ENCODE results near the gene PSME3.
"Not testable (repeated sequence)": the region's sequence is repeated elsewhere in the genome, so short reads cannot be mapped to it uniquely, and the experiment has no call there.

The PSME3 gene

DNA sequence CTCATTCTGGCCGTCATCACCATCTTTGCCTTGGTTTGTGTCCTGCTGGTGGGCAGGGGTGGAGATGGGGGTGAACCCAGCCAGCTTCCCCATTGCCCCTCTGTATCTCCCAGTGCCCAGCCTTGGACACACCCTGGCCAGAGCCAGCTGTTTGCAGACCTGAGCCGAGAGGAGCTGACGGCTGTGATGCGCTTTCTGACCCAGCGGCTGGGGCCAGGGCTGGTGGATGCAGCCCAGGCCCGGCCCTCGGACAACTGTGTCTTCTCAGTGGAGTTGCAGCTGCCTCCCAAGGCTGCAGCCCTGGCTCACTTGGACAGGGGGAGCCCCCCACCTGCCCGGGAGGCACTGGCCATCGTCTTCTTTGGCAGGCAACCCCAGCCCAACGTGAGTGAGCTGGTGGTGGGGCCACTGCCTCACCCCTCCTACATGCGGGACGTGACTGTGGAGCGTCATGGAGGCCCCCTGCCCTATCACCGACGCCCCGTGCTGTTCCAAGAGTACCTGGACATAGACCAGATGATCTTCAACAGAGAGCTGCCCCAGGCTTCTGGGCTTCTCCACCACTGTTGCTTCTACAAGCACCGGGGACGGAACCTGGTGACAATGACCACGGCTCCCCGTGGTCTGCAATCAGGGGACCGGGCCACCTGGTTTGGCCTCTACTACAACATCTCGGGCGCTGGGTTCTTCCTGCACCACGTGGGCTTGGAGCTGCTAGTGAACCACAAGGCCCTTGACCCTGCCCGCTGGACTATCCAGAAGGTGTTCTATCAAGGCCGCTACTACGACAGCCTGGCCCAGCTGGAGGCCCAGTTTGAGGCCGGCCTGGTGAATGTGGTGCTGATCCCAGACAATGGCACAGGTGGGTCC, 18.4 kb downstream of the PSME3 start:
- DNase-seq, result not testable (repeated sequence)

DNA sequence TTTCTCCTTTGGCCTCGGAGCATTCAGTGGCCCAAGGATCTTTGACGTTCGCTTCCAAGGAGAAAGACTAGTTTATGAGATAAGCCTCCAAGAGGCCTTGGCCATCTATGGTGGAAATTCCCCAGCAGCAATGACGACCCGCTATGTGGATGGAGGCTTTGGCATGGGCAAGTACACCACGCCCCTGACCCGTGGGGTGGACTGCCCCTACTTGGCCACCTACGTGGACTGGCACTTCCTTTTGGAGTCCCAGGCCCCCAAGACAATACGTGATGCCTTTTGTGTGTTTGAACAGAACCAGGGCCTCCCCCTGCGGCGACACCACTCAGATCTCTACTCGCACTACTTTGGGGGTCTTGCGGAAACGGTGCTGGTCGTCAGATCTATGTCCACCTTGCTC, 19.2 kb downstream of the PSME3 start:
- DNase-seq, result no peak

DNA sequence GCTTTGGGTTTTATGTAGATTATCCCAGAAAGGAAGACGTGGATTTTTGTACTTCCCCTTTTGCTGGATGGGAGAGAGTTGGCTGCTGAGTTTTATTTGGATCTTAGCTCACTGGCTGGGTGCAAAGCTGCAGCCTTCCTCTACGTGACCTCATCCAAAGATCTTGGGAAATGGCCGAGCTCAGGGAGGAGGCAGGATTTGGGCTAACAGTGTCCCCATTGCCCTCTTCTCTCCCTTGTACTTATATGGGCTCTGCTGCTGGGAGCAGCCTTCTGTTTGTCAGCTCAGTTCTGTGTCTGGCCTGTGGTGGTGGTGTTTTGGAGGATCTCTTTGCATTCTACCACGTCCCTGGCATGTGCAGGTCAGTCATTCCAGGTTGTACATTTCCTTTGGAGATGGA, 19.8 kb downstream of the PSME3 start:
- DNase-seq, result no peak

DNA sequence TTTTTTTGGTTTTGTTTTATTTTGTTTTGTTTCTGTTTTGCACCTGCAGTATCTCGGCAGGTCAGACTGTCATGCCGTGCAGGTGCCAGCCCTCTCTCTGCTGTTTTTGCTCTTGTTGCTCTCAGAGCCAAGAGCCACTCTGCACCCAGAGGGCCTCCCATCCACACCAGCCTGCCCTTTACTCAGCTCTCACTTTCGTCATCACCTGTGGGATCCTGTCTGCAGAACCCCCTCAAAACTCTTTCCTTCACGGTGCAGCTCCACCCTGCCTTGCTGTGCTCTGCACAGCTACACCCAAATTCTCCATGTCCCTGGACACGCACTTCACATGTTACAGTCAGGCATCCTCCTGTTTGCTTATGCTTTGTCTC, 20.4 kb downstream of the PSME3 start:
- DNase-seq, result no peak

DNA sequence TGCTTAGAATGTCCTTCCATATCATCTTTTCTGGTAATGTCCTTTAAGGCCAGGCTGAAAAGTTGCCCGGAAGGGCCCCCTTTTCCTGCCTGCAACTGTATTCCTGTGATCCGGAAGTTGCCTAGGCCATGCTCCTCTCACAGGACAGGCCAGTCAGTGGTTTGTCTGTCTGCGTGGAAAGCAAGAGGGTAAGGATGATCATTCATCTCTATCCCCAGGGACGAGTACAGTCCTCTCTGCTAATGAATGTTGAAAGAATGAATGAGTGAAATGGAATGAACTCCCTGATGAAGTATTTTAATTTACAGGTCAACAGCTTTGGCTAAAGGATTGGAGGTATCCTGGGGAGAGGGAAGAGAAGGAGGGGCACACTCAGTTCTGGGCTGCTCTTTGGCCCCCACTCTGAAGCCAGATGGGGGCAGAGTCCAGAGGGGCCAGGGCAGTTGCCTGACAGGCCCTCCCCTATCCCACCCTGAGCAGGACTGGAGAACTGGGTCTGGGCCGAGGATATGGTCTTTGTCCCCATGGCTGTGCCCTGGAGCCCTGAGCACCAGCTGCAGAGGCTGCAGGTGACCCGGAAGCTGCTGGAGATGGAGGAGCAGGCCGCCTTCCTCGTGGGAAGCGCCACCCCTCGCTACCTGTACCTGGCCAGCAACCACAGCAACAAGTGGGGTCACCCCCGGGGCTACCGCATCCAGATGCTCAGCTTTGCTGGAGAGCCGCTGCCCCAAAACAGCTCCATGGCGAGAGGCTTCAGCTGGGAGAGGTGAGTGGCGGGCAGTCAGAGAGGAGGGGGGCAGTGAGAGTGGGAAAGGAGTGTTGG, 21.0 kb downstream of the PSME3 start:
- DNase-seq, result no peak

DNA sequence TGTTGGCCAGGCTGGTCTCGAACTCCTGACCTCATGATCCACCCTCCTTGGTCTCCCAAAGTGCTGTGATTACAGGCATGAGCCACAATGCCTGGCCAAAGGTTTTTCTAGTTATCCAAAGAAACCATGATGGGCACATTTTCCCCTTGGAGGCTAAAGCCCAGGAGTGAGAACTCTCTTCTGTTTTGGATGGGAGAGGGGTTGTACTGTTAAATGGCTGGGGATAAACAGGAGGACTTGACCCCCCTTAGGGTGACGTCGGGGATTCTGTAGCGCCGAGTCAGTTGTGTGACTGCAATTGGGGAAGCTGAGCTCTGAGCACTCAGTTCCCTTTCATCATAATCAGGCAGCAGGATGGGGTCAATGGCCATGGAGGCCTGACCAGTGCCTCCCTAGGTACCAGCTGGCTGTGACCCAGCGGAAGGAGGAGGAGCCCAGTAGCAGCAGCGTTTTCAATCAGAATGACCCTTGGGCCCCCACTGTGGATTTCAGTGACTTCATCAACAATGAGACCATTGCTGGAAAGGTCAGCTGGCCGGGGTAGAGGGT, 21.9 kb downstream of the PSME3 start:
- no peak for DNase-seq

DNA sequence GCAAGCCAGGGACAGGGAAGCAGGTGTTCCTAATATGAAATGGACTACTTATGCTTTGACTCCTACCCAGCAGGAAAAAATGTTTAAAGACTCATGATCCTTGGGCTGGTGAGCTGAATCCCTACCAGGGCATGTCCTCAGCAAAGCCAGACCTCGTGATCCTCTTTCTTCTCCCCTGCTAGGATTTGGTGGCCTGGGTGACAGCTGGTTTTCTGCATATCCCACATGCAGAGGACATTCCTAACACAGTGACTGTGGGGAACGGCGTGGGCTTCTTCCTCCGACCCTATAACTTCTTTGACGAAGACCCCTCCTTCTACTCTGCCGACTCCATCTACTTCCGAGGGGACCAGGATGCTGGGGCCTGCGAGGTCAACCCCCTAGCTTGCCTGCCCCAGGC, 22.9 kb downstream of the PSME3 start:
- not testable (repeated sequence) for DNase-seq

DNA sequence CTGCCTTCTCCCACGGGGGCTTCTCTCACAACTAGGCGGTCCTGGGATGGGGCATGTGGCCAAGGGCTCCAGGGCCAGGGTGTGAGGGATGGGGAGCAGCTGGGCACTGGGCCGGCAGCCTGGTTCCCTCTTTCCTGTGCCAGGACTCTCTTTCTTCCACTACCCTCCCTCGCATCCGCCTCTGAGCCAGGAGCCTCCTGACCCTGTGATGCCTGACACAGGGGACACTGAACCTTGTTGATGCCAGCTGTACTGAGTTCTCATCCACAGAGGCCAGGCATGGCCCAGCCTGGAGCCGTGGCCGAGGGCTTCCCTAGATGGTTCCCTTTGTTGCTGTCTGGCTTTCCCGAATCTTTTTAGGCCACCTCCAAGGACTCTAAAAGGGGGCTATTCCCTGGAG, 23.3 kb downstream of the PSME3 start:
- not testable (repeated sequence) for DNase-seq

DNA sequence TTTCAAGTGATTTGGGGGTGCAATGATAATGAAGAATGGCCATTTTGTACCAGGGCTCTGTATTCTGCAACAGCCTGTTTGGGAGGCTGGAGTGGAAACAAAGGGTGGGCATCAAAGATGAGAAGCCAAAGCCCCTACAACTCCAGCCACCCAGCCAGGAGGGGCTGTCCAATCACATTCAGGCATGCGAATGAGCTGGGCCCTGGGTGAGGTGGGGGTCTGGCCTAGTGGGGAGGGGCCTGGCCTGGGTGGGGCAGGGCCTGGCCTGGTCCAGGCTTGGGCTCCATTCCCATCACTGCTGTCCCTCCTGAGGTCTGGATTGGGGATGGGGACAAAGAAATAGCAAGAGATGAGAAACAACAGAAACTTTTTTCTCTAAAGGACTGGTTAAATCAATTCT, 24.2 kb downstream of the PSME3 start:
- DNase-seq, result no peak

DNA sequence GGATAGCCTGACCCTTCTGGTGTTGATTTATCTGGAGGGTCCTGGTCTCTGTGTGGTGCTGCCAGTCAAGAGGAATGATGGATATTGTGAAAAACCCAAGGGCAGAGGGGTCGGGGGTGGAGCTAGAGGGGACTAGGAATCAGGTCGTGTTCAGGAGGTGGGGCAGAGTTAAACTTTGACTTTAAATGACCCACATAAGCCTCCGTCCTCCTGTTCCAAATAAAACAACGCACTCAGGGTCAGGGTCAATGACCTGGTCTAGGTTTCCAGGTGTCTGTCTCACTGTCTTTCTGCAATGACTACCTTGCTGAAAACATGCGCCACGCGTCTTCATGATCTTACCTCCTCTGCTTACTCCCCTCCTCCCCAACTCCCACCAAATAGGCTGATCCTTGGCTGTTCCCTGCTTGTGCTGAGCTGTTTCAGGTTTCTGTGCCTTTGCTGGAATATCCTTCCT, 32.5 kb downstream of the PSME3 start:
- DNase-seq, result no peak

DNA sequence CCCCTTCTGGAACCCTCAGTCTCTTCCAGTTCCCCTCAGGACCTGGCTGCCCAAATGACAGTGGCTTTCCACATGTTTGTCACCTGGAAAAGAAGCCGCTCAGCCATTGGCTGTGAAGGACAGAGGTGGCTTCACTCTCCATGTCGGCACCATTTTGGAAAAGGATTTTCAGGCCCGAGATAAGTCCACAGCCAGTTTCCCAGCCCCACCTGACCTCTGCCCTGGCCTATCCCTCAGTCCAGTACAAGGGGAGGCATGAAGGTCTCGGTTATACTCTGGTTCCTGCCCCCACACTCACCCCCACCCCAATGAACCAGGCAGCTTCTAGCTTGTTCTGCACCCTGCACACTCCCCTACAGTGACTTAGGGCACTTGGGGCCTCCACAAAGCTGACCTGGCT, 33.0 kb downstream of the PSME3 start:
- no peak for DNase-seq

DNA sequence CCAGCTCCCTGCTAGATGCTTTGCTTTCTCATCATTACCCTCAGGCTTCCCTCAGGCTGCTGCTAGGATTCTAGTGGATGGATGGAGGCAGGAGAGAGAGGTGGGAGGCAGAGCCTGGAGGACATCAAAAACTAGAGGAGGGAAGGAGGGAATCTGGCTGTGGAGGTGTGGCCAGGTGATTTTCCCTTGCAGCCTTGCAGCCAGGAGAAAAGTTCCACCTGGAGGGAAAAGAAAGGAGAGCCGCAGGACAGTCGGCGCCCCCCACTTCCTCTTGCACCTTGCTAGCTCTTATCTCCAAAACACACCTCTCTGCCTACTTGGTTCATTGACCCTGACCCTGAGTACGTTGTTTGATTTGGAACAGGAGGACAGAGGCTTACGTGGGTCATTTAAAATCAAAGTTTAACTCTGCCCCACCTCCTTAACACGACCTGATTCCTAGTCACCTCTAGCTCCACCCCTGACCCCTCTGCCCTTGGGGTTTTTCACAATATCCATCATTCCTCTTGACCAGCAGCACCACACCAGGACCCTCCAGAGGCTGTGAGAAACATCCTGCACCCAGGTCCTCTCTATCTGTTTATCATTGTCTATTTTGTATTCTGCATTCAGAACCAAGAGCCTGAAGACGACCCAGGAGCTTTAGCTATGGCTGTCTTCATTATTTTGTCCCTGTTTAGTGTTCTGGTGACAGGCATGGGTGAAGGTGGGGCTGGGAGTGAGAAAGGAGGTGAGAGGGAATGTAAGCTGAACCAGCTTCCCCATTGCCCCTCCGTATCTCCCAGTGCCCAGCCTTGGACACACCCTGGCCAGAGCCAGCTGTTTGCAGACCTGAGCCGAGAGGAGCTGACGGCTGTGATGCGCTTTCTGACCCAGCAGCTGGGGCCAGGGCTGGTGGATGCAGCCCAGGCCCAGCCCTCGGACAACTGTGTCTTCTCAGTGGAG, 33.7 kb downstream of the PSME3 start:
- DNase-seq, result no peak

DNA sequence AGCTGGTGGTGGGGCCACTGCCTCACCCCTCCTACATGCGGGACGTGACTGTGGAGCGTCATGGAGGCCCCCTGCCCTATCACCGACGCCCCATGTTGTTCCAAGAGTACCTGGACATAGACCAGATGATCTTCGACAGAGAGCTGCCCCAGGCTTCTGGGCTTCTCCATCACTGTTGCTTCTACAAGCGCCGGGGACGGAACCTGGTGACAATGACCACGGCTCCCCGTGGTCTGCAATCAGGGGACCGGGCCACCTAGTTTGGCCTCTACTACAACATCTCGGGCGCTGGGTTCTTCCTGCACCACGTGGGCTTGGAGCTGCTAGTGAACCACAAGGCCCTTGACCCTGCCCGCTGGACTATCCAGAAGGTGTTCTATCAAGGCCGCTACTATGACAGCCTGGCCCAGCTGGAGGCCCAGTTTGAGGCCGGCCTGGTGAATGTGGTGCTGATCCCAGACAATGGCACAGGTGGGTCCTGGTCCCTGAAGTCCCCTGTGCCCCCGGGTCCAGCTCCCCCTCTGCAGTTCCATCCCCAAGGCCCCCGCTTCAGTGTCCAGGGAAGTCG, 34.6 kb downstream of the PSME3 start:
- not testable (repeated sequence) for DNase-seq

DNA sequence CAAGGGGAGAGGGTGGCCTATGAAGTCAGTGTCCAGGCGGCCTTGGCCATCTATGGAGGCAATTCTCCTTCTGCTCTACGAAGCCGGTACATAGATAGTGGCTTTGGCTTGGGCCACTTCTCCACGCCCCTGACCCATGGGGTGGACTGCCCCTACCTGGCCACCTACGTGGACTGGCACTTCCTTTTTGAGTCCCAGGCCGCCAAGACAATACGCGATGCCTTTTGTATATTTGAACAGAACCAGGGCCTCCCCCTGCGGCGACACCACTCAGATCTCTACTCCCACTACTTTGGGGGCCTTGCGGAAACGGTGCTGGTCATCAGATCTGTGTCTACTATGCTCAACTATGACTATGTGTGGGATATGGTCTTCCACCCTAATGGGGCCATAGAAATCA, 35.1 kb downstream of the PSME3 start:
- no peak for DNase-seq

DNA sequence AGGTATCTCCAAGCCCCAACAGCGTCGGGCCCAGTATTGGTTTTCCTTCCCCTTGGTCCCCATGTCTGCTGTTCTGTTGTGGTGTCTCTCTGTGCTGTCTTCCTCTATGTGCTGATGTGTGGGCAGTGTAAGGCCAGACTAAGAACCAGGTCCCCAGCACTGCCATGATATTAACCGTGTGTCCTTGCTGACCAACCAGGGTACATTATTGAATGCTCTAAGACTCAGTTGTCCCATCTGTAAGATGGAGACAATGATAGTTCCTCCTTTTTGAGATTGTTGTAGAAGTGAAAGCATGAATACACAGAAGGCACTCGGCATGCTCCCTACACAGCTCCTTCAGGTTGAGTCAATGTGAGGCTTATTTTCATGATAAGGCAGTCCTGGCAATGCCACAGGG, 38.5 kb downstream of the PSME3 start:
- DNase-seq, result no peak

DNA sequence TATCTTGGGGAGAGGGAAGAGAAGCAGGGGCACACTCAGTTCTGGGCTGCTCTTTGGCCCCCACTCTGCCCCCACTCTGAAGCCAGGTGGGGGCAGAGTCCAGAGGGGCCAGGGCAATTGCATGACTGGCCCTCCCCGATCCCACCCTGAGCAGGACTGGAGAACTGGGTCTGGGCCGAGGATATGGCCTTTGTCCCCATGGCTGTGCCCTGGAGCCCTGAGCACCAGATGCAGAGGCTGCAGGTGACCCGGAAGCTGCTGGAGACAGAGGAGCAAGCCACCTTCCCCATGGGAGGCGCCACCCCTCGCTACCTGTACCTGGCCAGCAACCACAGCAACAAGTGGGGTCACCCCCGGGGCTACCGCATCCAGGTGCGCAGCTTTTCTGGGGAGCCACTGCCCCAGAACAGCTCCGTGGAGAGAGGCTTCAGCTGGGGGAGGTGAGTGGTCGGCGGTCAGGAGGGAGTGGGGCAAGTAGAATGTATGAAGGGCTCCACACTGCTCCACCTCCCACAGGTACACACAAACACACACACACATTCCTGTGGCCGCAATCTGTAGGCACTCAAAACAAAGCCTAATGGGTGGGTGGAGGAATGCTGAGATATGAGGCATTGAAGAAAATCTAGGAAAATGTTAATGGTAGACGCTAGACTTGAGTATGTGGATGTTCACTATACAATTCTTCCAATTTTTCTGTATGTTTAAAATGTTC, 39.2 kb downstream of the PSME3 start:
- DNase-seq, result no peak

DNA sequence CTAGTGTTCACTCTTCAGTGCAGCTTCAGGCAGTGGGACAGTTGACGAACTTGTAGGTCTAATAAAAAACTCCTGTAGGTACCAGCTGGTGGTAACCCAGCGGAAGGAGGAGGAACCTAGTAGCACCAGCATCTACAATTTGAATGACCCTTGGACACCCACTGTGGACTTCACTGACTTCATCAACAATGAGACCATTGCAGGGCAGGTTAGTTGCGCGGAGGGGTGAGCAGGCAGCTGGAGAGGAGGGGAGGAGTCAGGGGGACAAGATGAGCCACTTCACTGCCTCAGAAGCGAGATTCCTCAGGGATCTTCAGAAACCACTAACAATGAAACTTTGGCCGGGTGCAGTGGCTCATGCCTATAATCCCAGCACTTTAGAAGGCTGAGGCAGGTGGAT, 40.1 kb downstream of the PSME3 start:
- no peak for DNase-seq

DNA sequence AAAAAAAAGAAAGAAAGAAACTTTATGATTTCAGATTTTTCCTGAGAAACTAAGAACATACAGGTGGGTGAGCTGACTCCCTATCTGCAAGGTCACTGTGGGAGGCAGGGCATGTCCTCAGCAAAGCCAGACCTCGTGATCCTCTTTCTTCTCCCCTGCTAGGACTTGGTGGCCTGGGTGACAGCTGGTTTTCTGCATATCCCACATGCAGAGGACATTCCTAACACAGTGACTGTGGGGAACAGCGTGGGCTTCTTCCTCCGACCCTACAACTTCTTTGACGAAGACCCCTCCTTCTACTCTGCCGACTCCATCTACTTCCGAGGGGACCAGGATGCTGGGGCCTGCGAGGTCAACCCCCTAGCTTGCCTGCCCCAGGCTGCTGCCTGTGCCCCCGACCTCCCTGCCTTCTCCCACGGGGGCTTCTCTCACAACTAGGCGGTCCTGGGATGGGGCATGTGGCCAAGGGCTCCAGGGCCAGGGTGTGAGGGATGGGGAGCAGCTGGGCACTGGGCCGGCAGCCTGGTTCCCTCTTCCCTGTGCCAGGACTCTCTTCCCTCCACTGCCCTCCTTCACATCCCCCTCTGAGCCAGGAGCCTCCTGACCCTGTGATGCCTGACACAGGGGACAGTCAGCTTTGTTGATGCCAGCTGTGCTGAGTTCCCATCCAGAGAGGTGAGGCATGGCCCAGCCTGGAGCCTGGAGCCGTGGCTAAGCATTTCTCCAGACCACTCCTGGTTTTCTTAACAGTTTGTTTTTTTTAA, 40.9 kb downstream of the PSME3 start:
- not testable (repeated sequence) for DNase-seq

DNA sequence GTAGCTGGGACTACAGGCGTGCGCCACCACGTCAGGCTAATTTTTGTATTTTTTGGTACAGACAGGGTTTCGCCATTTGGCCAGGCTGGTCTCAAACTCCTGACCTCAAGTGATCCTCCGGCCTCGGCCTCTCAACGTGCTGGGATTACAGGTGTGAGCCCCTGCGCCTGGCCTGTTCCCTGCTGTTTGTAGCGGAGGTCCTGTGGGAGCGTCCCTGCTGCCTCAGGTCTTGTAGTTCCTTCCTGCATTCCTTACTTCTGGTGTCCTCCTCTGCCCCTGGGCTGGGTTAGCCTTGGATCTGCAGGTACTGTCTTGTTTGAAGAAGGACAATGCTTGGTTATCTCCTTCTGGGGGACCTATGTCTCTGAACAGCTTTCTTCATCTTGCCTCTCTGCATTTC, 43.8 kb downstream of the PSME3 start:
- no peak for DNase-seq

DNA sequence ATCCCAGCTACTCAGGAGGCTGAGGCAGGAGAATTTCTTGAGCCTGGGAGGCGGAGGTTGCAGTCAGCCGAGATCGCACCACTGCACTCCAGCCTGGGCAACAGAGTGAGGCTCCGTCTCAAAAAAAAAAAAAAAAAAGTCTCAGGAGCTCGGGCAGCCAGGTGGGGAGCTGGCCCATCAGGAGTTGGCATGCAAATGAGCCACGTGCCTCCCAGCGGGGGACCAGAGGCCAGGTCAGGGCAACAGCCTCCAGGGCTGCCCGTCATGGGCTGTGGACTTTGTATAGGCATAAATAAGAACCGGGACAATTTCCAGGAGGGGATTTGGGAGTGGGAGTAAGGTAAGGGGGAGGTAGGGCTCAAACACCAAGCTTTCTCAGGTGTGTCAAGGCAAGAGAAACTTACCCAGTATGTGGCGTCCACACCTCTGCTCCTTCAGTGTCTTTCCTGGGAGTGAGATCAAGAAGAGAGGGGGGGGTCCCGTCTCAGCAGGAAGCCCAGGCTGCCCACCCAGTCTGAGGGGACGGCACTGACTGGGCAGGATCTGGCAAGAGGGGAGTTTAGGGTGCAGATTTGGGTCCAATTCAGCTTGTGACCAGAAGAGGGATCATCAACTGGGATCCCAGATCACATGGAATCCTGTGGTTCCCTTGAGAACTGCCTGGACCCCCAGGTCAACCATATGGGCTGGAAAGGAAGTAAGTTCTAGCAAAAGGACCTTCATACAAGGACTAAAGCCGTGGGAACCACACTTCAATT, 45.1 kb downstream of the PSME3 start:
- no peak for DNase-seq
